Muscle of arm (tissue), 12 donors: Measurements from ENCODE around the gene TEX2. TPM values are rescaled to one million over a fixed set of nuclear protein-coding genes. Genes with fewer than 3 reads are reported as not detected.
"Not testable (repeated sequence)": the region's sequence is repeated elsewhere in the genome, so short reads cannot be mapped to it uniquely, and the experiment has no call there.

Source experiments
- DNase-seq: peaks from one replicate; pipeline ENCODE4 v3.0.0-alpha.2; 2013
- polyA plus RNA-seq, 12 donors: library from polyadenylated mRNA; unstranded; fragments of 120-200 nt; gene quantifications; one replicate each; pipeline ENCODE4 v1.2.1, GENCODE V29; 2013; ENCODE audit not compliant: insufficient read length in 12 of 12

The TEX2 gene
- polyA plus RNA-seq, 12 donors = 17.6 to 29.0 (median 21.8) TPM; not detected in 1

DNA sequence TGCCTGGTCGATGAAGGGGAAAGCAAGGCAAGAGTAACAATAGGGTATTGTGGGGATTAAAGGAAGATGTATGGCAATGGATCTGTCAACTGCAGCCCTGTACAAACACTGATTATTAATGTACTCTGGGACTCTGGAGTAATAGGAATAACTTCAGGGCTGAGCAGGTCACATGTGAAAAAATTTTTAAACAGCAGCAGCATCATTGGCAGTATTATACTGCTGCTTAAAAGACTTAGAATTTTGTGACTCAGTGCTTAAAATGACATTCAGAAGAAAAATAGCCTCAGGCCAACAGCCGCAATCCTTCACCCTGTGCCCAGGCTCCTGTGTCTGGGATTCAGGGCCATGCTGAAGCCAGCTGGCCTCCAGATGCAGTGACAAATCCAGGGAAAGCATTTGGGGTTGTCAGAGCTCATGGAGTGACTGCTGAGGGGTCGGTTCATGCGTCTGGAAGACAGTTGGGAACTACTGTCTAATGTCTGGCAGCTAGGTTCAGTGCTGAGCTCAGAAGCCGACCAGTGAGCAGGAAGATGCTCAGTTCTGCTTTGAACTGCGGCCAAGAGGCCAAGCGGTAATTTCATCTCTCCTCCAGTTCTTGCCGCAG is 22.2 kb downstream of the TEX2 start:
- peak; percentile 70 for DNase-seq

DNA sequence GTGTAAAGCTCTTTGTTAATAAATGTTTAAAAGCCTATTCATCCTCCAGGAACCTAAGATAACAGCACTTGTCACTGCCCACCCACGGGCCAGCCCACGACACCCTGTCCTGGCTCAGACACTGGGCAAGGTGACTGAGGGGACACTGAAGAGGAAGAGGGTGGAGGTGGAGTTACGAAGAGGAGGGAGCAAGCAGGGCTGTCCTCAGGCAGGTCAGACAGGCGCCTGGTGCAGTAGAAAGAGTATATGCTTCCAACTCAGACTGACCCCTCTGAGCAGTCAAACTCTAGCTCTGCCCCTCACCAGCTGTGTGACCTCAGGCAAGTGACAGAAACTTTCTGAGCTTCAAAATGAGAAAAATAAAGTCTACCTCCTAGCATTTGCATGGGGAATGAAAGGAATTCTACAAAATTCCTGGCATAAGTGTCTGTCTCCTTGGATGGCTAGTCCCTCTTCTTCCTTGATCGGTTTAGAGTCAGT is 22.8 kb downstream of the TEX2 start:
- no peak for DNase-seq

- DNase-seq = not testable (repeated sequence)
Observed at GRCh38 chr17:64238449-64238848, 24.6 kb downstream of the TEX2 start.

DNA sequence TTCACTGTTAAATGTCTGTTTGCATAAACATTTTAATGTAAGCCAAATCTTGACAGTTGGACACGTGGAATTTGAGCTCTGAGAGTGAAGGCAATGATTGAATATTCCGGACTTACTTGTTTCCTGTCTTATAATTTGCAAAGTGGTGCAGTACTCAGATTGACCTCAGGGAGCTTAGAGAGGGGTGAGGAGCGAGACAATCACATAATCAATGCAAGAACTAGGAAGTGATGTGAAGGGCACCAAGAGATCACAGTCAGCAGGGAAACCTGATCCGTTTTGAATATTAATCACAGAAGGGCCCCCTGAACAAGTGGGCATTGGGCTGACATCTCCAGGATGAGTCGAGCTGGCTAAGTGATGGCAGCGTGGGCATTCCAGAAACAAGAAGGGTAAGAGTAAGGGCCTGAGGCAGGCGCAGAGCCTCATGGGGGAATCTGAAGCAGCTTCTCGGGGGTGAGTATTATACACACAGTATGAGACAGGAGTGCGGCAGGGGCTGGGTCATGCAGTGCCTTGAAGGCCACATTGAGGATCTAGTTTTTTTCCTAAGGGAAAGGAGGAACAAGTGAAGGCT is 26.1 kb downstream of the TEX2 start:
- DNase-seq = no peak

DNA sequence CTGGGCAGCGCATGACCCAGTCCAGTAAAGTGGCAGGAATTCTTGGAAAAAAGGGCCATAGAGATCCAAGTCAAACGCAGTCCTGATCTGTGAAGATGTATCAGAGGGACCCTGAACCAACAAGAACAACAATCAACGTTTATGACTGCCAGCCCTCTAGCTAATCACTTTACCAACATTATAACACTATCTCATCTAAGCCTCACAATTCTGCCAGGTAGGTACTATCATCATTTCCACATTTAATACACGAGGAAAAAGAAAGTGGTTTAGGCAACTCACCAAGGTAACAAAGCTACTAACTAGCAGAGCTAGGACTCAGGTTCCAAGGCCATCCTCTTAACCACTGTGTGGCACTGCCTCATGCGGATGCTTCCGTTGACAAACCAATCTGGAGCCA is 28.1 kb downstream of the TEX2 start:
- DNase-seq = no peak

GRCh38 chr17:64232466-64233262 is 30.4 kb downstream of the TEX2 start:
- DNase-seq = no peak

- no peak for DNase-seq
Observed at GRCh38 chr17:64231567-64232141, 31.4 kb downstream of the TEX2 start.

GRCh38 chr17:64230791-64231408 is 32.2 kb downstream of the TEX2 start:
- DNase-seq = peak; percentile 11

GRCh38 chr17:64229815-64230728 is 33.0 kb downstream of the TEX2 start:
- DNase-seq = no peak

DNA sequence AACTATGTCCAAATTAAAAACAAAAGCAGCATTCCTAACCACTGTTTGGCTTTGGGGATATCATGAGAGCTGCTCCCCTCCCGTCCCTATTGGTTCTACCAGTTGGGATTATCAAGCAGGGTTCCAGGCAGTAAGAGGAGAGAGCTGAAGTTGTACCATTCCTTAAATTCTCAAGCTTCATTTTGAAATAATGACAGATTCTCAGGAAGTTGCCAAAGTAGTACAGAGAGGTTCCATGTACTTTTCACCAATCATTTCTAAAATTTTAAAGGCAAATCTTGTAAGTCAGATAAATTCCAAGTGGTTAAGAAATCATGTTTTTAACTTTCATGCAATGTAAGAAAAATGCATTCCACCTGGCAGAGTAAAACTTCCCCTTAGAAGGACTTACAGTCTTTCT is 36.9 kb downstream of the TEX2 start:
- DNase-seq = no peak

DNA sequence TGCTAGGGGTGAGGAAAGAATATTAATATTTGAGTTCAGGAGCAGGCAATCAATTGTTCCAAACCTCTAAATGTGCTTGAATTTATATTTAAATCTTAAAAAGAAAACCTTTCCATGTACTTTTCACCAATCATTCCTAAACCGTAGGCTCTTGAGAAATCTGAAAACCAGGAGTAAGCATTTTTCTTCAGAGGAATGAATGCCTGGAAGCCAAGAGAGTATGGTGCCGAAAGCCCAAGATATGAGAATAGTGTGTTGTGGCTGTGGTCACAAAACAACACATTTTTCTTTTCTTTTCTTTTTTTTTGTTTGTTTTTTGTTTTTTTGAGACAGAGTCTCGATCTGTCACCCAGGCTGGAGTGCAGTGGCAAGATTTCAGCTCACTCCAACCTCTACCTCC is 37.6 kb downstream of the TEX2 start:
- no peak for DNase-seq

GRCh38 chr17:64223931-64224629 is 39.0 kb downstream of the TEX2 start:
- no peak for DNase-seq

- DNase-seq = no peak
Observed at GRCh38 chr17:64223283-64223682, 39.8 kb downstream of the TEX2 start.

- DNase-seq = no peak
Observed at GRCh38 chr17:64221679-64222078, 41.4 kb downstream of the TEX2 start.

- DNase-seq = not testable (repeated sequence)
Observed at GRCh38 chr17:64220604-64221003, 42.5 kb downstream of the TEX2 start.

DNA sequence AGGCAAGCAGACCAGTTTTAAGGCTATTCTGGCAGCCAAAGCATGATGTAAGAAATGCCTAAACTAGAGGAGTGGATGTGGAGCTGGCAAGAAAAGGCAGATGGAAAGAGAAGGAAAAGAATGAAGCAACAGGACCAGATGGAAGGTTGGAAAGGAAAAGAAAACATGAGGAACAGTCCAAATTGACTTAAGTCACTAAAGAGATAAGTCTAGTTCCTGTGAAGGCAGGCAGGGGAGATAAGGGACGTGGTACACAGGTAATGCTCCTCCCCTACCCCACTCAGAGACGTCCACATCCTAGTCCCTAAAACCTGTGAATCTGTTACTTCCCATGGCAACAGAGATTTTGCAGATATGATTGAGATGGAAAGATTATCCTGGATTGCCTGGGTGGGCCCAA is 43.5 kb downstream of the TEX2 start:
- DNase-seq = no peak

- no peak for DNase-seq
Observed at GRCh38 chr17:64218066-64218465, 45.0 kb downstream of the TEX2 start.

DNA sequence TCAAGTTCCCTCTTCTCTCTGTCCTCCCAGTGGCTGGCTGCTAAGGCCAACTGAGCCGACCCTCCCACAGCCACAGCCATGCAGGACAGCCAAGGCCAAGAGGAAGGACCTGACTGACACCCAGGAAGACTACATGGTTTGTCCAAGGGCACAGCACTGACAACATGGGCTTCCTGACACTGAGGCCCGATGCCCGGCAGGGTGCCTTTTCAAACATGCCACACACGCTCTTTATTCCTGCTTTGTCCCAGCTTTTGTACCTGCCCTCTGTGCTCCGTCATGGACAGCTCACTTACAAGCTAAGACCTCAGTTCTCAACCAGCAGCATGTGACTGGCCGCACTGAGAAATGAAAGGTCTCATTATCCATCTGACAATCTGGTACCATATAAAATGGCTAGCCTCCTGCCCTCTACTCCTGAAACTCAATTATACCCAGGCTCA is 45.8 kb downstream of the TEX2 start:
- no peak for DNase-seq

DNA sequence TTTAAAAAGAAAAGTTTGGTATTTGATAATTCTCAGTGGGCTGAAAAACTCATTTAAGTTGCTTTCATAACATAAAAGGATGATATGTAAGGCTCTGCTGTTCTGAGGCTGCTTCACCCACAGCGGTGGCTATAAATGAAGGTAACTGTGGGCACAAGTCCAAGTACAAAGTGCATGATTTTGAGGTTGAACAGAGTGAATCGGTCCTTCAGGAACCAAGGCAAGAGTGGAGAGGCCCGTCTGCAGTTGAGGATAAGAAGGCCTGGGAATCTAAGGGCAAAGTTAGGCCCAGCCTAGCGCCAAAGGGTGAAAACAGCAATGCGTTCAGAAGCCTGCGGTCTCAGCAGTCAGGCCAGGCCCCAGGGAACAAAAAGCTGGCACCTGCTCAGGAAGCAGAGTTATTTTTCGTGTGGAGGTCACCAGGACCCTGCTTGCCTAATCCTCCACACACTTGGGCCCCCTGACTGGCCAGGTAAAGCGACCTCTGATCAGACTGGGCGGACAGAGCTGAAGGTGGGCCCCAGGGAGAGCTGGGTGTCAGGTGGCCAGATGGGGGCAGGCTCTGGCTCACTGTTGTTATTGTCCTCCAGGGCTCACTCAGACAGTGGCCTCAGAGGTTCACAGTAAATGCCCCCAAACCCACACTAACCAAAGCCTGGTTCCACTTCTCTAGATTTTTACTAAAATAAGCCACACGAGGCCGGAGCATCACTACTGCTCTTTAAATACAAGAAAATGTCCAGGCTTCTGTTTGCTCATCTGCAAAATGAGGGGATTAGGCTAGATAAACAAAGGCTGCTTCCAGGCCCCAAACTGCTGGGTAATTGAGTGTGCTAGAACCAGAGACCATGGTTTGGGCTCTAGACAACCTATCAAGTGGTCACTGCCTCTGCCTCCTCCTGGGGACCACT is 46.5 kb downstream of the TEX2 start:
- DNase-seq = peak; percentile 15
